Right ventricle myocardium superior (tissue), 1 donor: ENCODE measurements around the gene TMCC1. TPM values are rescaled to one million over a fixed set of nuclear protein-coding genes. Genes with fewer than 3 reads are reported as not detected.
A peak's percentile ranks its signal among the peaks of the same experiment; 100 is the strongest.
"Not testable (repeated sequence)": the region's sequence is repeated elsewhere in the genome, so short reads cannot be mapped to it uniquely, and the experiment has no call there.

Experiments used
- ATAC-seq: fragments of 200-7000 bp; cut with Tn5 transposase; one replicate; pipeline ENCODE4 v1.9.1; 2020; ENCODE audit warnings: mild to moderate bottlenecking; ENCODE audit not compliant: poor library complexity
- DNase-seq: peaks from one replicate; pipeline ENCODE4 v3.0.0-alpha.2; 2020
- intact Hi-C: fragments of 100-400 bp; cut with DNase I; formaldehyde crosslinking; loops from one replicate; pipeline ENCODE4 v1.11.2; 2022
- long read RNA-seq: library from polyadenylated mRNA; unstranded; transcript quantifications from one replicate; pipeline ENCODE4 v2.0.0, GENCODE V29; 2021
- total RNA-seq: library from RNA; stranded (reverse); fragmentation: NEBNext Ultra II Directional; extraction: Animal tissue kit (Norgen Biotek cat#: 25700); gene quantifications from one replicate; pipeline ENCODE4 v1.2.1, GENCODE V29; 2021
- donor health status: DM: no; HTN: yes; CAD: no; lungs with severe emphysema.

Gene TMCC1
- 26.2 TPM for total RNA-seq
- long read RNA-seq, full-length matches to known transcripts: 1 of 10 reads
- long read RNA-seq, partial matches to known transcripts: 2 of 10 reads
- long read RNA-seq, other reads (novel, unspliced or antisense): 7 of 10 reads

DNA sequence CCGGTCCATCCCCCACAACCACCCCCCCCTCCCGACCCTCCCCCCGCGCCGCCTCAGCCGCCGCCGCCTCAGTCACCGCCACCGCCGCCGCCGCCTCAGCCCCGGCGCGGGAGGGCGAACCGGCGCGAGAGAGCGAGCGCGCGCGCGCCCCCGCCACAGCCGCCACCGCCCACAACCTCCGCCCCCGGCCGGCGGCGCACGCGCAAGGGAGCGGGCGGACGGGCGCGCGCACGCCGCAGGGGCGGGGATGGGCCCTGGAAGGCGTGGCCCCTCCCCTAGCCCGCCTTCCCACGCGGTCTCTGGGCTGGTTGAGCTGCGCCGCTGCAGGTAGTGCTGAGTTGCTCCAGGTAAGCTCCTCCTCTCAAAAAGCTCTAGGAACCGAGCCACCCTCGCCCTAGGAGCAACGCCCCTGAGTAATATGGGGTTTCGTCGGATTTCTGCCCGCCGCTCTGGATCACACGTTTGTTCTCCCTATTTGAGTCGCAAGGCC is at the start of gene TMCC1:
TSS of gene TMCC1 (minus strand) at position 131 of the 490 bp plus-strand sequence.
- intact Hi-C loops: no loop called here
- peak; percentile 96 for ATAC-seq
- DNase-seq: peak; percentile 90

DNA sequence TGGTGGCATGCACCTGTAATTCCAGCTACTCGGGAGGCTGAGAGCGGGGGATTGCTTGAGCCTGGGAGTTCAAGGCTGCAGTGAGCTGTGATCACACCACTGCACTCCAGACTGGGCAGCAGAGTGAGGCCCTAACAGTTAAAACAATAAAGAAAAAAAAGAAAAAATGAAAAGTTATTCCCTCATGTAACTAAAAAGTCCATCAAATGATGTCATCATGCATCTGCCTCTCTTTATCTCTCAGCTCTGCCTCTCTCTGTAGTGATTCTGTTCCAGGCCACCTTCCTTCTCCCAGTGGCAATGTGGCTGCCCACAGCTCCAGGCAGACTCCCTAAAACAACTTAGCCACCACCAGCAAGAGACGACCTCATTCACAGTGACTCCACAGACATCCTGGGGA is 49.5 kb upstream of the TMCC1 start:
- no peak for ATAC-seq
- intact Hi-C loops: loop anchor here (5.0 to 10.0 kb wide), 2 partner anchors 59 to 162 kb away; no protein-coding TSS in a partner anchor

DNA sequence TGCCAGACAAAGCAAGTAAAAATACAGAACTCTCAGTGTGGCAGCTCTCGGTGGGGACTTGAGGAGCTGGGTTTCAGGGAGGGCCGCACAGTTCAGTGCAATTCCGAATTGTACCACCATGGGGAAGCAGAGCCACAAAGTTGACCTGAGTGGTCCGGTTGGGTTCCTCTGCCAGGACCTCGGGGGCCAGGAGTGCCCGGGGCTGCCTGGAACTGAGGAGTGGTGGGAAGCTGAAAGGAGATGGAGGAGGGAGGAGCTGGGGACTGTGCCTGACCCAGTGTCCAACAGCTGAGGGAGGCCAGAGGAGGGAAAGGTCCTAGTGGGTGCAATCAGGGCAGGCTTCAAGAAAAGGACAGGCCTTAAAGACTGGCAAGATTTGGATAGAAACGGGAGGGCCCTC is 48.8 kb upstream of the TMCC1 start:
- intact Hi-C loops: loop anchor here (5.0 to 10.0 kb wide), 2 partner anchors 60 to 163 kb away; no protein-coding TSS in a partner anchor
- ATAC-seq (peak; percentile 93), DNase-seq (peak; percentile 69)

More for the DNA sequence above, 49.5 kb upstream of the TMCC1 start:
- DNase-seq: no peak

DNA sequence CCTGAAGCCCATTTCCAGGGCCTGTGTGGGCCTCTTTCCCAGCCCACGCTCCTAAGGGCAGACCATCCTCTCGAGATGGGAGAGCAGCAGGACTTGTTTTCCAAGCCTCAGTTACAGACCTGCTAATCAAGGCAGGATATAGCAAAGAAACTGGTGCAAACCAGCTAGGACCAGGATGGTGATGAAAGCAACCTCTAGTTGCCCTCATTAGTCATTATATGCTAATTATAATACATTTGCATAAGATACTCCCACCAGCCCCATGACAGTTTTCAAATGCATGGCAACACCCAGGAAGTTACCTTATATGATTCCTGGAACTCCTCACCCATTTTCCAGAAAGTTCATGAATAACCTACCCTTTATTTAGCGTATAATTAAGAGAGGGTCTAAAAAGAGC is 46.6 kb upstream of the TMCC1 start:
- no peak for DNase-seq
- ATAC-seq: no peak
- intact Hi-C loops: loop anchor here (5.0 to 10.0 kb wide), 2 partner anchors 62 to 165 kb away; no protein-coding TSS in a partner anchor

DNA sequence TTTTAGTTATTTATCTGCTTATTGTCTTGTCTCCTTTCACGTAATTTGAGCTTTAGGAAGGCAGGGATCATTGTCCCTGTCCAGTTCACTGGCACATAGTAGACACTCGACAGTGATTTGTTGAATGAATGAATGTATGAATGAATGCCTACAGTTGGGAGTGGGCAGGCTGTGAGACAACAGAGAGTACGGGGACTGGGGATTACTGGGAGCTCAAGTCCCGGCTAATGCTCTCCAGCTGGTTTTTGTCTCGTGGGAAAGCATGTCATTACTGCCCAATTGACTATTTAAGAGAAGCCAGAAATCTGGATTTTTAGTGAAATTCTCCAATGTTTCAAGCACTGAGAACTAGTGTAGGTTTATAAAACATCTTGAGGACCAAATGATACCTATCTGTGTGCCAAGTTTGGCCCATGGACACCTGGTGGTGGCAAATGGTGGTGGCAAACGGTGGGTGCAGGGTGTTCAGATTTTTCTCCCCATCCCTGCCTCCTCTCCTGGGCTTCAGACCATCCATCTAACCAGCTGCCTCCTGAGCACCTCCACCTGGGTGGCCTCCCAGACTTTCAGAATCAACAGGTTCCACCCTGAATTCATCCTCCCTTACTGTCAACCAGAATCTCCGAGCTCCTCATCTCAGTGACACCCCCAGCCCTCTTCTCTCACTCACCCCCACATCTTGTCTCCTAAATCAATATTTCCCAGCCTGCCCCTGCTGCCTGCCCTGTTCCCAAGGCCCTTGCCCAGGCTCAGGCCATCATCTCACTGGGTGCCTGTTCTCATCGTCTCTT is 44.8 kb upstream of the TMCC1 start:
- ATAC-seq: no peak
- intact Hi-C loops: no loop called here

DNA sequence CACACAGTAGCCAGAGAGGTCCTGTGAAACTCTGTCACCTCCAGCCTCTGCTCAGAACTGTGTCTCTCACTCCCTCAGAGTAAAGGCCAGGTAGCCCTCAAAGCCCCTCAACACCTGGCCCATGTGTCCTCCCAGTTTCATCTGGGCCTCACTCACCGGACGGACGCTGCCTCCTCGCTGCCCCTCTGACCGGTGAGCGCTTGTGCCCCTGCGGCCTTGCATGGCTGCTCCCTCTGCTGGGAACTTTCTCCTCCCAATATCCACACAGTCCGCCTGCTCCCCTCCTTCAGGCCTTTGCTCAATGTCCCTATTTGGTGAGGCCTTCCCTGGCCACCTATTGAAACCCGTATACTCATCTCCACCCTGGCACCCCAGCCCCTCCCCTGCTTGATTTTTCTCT is 44.2 kb upstream of the TMCC1 start:
- DNase-seq (no peak), ATAC-seq (no peak)
- intact Hi-C loops: no loop called here

More for the DNA sequence above, 44.8 kb upstream of the TMCC1 start:
- no peak for DNase-seq

DNA sequence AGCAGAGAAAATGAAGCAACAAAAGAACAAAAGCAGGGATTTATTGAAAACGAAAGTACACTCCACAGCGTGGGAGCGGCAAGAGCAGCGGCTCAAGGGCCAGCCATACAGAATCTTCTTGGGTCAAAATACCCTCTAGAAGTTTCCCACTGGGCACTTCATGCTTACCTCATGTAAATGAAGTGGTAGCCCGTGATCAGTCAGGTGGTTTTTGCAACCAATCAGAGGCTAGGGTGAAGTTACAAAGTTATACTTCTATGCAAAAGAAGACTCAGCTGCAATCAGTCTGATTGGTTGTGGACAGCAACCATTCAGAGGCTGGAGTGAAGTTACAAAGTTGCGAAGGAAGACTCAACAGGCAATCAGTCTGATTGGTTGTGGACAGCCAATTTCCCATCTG is 43.2 kb upstream of the TMCC1 start:
- no peak for DNase-seq
- intact Hi-C loops: no loop called here
- peak; percentile 51 for ATAC-seq

DNA sequence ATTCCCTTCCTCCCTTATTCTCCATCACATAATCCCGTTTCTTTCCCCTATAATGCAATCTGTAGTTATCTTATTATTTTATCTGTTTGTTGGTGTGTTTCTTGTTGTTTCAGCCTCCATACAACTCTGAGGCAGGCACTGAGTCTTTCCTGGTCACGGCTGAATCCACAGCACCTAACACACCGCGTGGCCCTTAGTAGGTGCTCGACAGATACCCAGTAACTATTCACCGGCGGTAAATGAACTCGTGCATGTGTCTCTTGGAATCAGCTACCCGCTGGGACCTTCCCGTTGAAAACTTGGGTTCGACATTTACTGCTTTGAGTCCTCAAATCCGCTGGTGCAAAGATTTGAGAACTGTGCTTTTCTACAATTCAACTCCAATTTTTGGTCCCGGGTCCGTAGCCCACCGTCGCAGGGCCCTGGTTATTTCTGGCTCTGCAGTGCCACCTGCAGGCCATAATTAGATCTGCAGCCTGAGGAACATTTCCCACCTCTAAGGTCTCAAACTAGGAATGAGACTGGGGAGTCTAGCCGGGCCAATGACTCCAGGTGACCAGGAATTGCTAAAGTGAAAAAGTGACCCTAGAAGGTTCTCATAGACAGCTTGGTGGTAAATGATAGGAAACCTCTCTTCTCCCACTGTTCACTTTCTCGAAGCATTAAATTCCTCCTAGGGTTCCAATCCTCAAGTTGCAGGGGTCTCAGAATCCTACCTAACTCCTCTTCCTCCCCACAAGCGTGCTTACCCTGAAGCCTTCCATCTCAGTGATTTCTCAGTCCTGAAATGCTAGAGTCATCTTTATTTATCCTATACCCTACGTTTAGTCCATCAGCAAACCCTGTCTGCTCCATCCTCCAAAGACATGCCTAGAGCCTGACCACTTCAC is 41.0 kb upstream of the TMCC1 start:
- intact Hi-C loops: loop anchor here (5.0 kb wide), 2 partner anchors 102 to 307 kb away; no protein-coding TSS in a partner anchor
- DNase-seq (peak; percentile 53), ATAC-seq (peak; percentile 67)

DNA sequence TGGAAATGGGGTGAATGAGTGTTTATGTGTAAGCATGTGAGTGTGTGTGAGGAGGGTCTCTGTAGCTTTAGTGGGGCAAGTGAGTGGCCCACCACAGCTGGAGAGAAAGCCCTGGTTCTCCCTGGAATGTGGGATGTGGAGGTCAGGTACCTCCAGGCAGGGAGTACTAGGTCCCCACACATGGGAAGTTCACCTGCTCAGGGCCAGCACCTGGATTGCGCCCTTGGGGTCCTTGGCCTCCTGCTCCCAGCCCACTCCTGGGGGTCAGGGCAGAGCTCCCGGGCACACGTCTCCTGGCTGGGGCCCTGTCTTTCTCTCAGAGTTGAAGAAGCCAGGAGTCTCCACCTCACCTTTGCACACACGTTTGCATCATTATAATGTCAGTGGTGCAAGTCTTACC is 40.0 kb upstream of the TMCC1 start:
- DNase-seq: no peak
- intact Hi-C loops: loop anchor here (5.0 kb wide), 2 partner anchors 101 to 306 kb away; no protein-coding TSS in a partner anchor
- no peak for ATAC-seq

DNA sequence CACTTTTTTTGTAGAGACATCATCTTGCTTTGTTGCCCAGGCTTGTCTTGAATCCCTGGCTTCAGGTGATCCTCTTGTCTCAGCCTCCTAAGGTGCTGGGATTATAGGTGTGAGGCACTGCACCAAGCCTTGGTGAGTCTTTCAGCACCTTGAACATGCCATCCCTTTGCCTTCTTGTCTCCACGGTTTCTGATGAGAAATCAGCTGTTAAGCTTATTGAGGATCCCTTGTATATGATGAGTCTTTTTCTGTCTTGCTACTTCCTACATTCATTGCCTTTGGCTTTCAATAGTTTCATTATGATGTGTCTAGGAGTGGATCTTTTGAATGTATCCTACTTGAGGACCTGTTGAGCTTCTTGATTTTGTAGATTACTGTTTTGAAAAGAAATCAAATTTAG is 35.9 kb upstream of the TMCC1 start:
- ATAC-seq (no peak), DNase-seq (no peak)
- intact Hi-C loops: loop anchor here (5.0 kb wide), 1 partner anchor 292 kb away; no protein-coding TSS in a partner anchor

DNA sequence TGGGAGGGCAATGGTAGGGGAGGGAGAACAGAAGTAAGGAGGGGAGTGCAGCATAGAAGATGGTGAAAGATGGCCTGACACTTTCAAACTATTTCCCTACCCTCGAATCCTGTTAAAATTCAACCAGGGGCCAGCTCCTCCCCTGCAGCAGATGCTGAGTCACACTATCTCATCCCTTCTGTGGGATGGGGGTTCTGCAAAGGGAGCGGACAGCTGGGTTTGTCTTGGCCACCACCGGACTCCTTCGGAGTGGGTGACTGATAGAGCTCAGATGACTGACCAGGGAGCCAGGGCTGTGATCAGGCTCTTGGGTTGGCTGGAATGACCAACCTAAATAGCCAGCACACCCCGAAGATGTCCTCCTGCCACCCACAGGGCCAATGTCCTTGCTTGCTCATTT is 33.6 kb upstream of the TMCC1 start:
- DNase-seq: no peak
- ATAC-seq: no peak
- intact Hi-C loops: loop anchor here (5.0 kb wide), 1 partner anchor 290 kb away; no protein-coding TSS in a partner anchor

DNA sequence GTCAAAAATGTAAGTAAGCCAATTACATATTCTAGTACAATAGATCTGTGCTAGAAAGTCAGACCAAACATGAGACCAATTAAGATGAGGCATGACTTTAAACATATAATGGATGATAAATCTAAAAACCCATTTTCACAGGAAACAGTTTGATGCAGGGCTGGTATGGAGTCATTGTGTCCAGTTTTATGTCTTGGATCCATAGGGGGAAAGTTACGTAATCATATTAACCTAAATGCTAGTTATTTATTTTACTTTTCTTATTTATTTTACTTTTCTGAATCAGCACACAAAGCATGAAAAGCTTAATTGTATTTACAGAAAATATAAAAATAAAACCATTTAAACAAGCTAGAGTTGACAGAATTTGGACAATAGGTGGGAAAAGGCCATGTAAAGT is 26.3 kb upstream of the TMCC1 start:
- ATAC-seq (no peak), DNase-seq (no peak)
- intact Hi-C loops: no loop called here

DNA sequence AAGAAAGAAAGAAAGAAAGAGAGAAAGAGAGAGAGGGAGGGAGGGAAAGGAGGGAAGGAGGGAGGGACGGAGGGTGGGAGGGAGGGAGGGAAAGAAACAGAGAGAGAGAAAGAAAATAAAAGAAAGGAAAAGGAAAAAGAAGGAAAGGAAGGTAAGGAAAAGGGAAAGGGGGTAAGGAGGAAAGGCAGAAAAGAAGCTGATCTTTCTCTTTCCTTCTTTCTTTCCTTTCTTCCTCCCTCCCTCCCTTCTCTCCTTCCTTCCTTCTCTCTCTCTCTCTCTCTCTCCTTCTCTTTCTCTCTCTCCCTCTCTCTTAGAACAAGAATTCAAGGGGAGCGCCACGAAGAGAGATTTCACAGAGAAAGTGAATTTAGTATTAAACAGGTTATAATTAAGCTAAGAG is 25.8 kb upstream of the TMCC1 start:
- no peak for DNase-seq
- no peak for ATAC-seq
- intact Hi-C loops: no loop called here

DNA sequence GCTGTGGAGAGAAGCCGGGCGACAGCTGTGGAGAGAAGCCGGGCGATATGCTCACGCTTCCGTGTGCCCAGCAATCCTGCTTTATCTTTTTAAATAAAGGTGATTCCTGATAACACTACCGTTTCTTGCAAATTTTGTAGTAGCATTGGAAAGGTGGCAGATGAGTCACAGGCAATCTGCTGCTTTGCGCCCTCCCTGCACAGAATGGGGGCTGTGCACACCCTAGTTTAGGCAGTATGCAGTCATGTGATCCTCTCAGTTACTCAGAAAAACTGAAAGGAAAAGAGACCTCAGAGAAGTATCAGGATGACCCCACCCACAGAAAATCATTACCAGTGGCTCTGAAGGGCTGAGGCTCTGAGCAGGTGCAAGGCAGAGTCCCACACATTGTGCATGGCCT is 24.9 kb upstream of the TMCC1 start:
- ATAC-seq (no peak), DNase-seq (no peak)
- intact Hi-C loops: no loop called here

DNA sequence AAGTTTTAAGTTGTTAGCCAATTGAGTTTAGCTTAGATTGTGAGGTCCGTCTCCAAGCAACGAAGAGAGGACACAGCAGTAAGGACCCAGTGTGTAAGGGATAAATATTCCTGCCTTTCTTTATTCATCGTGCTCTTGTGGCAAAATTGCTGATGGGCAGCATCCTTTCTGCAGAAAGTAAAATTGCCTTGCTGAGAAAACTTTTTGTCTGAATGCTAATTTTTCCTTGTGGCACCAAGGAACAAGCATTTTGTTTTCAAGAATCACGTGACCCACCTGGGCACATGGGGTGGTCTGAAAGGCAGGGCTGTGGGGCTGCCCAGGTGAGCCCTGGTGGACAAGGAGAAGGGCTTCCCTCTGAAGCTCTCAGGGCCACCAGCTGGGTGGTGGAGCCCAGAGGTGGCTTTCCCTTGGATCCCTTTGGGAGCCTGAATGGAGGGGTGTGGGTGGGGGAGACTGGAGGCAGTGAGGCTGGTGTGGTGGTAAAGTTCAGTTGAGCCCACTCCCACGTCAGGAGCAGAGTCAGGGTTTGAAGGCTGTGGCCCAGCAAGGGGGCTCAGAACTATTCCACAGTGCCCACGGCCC is 24.0 kb upstream of the TMCC1 start:
- intact Hi-C loops: no loop called here
- ATAC-seq: no peak
- DNase-seq: no peak

DNA sequence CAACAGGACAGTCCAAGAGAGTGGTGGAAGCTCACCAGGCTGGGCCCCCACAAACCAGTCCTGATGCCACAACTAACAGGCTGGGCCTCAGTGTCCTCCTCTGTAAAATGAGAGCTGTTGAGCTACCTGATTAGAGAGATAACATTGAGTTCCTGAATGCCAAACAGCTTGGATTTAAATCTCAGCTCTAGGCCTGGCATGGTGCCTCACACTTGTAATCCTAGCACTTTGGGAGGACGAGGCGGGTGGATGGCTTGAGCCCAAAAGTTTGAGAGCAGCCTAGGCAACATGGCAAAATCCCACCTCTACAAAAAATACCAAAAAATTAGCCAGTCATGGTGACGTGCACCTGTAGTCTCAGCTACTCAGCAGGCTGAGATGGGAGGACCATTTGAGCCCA is 20.1 kb upstream of the TMCC1 start:
- intact Hi-C loops: no loop called here
- no peak for DNase-seq
- ATAC-seq: no peak

DNA sequence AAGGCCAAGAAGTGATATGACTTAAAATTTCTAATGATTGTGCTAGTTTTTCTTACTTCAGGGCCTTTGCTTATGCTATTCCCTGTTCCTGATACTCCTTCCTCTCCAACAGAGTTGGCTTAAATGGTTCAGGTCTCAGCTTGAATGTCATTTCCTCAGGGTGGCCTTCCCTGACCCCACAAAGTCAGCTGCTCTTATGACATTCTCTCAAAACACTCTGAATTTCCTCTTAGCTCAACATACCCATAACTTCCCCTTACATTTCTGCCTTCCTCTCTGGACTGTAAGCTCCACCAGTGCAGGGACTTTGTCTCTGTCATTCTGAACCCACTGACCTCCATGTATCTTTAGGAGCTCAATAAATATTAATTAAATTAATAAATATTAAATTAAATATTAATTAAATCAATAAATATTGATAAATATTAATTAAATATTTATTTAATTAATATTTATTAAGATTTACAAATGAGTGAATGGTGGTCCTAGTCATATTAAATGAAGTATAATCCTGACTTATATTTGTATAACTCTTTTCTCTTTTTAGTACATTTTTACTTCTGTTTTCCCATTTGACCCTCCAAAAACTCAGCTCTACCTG is 17.9 kb upstream of the TMCC1 start:
- DNase-seq: no peak
- ATAC-seq: peak; percentile 71
- intact Hi-C loops: no loop called here

DNA sequence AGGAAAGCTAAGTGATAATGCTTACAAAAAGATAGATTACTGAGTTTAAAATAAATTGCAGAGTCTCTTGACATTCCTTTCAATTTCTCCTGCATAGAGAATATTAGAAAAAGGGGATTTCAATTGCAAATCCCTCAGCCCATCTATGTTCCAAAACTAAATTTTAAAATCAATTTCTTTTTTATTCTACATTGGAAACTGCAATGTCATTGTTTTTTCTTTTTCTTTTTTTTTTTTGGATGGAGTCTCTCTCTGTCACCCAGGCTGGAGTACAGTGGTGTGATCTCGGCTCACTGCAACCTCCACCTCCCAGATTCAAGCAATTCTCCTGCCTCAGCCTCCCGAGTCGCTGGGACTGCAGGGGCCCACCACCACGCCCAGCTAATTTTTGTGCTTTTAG is 15.7 kb upstream of the TMCC1 start:
- DNase-seq, intact Hi-C loops, ATAC-seq: not testable (repeated sequence)
